CD8-positive, alpha-beta memory T cell (primary cell): ENCODE data around the gene GARIN5A. TPM values are rescaled to one million over a fixed set of nuclear protein-coding genes. Genes with fewer than 3 reads are reported as not detected.

Source experiments
- CTCF ChIA-PET: fragments of 350-600 bp; sonication (Branson Sonifier 250); formaldehyde crosslinking; loops from one replicate; lab custom pipeline; 2021; ENCODE audit warnings: antibody characterized with exemption; lab: Charles Lee
- POLR2A ChIA-PET: fragments of 350-600 bp; sonication (Branson Sonifier 250); formaldehyde crosslinking; loops from one replicate; lab custom pipeline; 2021; ENCODE audit warnings: antibody characterized with exemption; lab: Charles Lee
- DNase-seq, 5 donors: peaks; one replicate each; pipeline versions ENCODE4 v3.0.0 to v3.0.0-alpha.2; 2020 to 2022; ENCODE audit warnings: mixed read lengths in 1 of 5
- H3K27ac ChIP-seq: one replicate; pipeline ENCODE4 v1.7.0; 2013; ENCODE audit warnings: low read depth, mild to moderate bottlenecking, low read length, moderate library complexity
- H3K27me3 ChIP-seq: 2 replicates; pipeline ENCODE4 v1.7.0; 2013; ENCODE audit warnings: low read length, mild to moderate bottlenecking; ENCODE audit not compliant: insufficient read depth, poor library complexity, severe bottlenecking
- H3K36me3 ChIP-seq: 2 replicates; pipeline ENCODE4 v1.7.0; 2013; ENCODE audit warnings: mild to moderate bottlenecking, low read length, moderate library complexity; ENCODE audit not compliant: insufficient read depth
- H3K4me1 ChIP-seq: 2 replicates; pipeline ENCODE4 v1.7.0; 2013; ENCODE audit warnings: mild to moderate bottlenecking, low read length, moderate library complexity; ENCODE audit not compliant: insufficient read depth
- H3K4me3 ChIP-seq: 2 replicates; pipeline ENCODE4 v1.7.0; 2013; ENCODE audit warnings: mild to moderate bottlenecking, low read length
- H3K9me3 ChIP-seq: 2 replicates; pipeline ENCODE4 v1.7.0; 2013; ENCODE audit warnings: mild to moderate bottlenecking, low read length
- H3K27ac Mint-ChIP-seq, 8 donors: one replicate each; pipeline ENCODE4 v1.8.0; 2020 to 2021; ENCODE audit warnings: mixed read lengths in 8 of 8, mild to moderate bottlenecking in 6 of 8, inconsistent platforms in 3 of 8, moderate library complexity in 3 of 8
- H3K27me3 Mint-ChIP-seq, 2 donors: one replicate each; pipeline ENCODE4 v1.8.0; 2020 to 2021; ENCODE audit warnings: mixed read lengths in 2 of 2, mild to moderate bottlenecking in 1 of 2, moderate library complexity in 1 of 2
- H3K36me3 Mint-ChIP-seq, 3 donors: one replicate each; pipeline ENCODE4 v1.8.0; 2020 to 2021; ENCODE audit warnings: mixed read lengths in 3 of 3, inconsistent platforms in 1 of 3, mild to moderate bottlenecking in 1 of 3
- H3K4me1 Mint-ChIP-seq, 3 donors: one replicate each; pipeline ENCODE4 v1.8.0; 2020 to 2021; ENCODE audit warnings: mixed read lengths in 3 of 3, inconsistent platforms in 1 of 3, mild to moderate bottlenecking in 1 of 3
- H3K4me3 Mint-ChIP-seq, 7 donors: one replicate each; pipeline ENCODE4 v1.8.0; 2020 to 2021; ENCODE audit warnings: mixed read lengths in 7 of 7, mild to moderate bottlenecking in 6 of 7, moderate library complexity in 4 of 7, inconsistent platforms in 2 of 7
- H3K9me3 Mint-ChIP-seq, 5 donors: one replicate each; pipeline ENCODE4 v1.8.0; 2020 to 2022; ENCODE audit warnings: mixed read lengths in 5 of 5, mild to moderate bottlenecking in 3 of 5, moderate library complexity in 2 of 5, inconsistent platforms in 1 of 5
- polyA plus RNA-seq: library from polyadenylated mRNA; unstranded; fragments of 300-500 nt; fragmentation: Illumina TruSeq; gene quantifications from one replicate; pipeline ENCODE4 v1.2.3, GENCODE V29; 2021
- total RNA-seq, 2 experiments: library from RNA; stranded (reverse); gene quantifications; one replicate each; pipeline ENCODE4 v1.2.3, GENCODE V29; 2021

GARIN5A gene
- total and polyA plus RNA-seq, 3 experiments from 2014 or later, result 0.33 to 0.97 (median 0.57) TPM

GRCh38 chr19:50455992-50456391 is 20.7 kb downstream of the GARIN5A start:
- Histone ChIP-seq H3K27me3 (no peaks in the 10 kb centered on the region), H3K4me1 (no peaks in the 10 kb centered on the region), H3K9me3 (no peaks in the 10 kb centered on the region), H3K27ac (no peak overlapping the region), H3K36me3 (no peaks in the 10 kb centered on the region), H3K4me3 (no peak overlapping the region)
- ChIA-PET CTCF (interaction anchor here (1.2 kb wide), 1 partner anchor 98 kb away, joined by 3 read pairs; no protein-coding TSS in a partner anchor), POLR2A (no interaction called here)
- no peak overlapping the region for H3K27ac Mint-ChIP-seq
- H3K36me3 Mint-ChIP-seq, result no peaks in the 10 kb centered on the region
- no peak overlapping the region for H3K4me3 Mint-ChIP-seq
- H3K9me3 Mint-ChIP-seq, result peaks cover 0 to 2% (median 0%) of the 10 kb centered on the region in 5 donors
- no peak for DNase-seq
- peaks cover 5 to 18% of the 10 kb centered on the region in 2 donors for H3K27me3 Mint-ChIP-seq
- H3K4me1 Mint-ChIP-seq, result peaks cover 0 to 3% (median 0%) of the 10 kb centered on the region in 3 donors

DNA sequence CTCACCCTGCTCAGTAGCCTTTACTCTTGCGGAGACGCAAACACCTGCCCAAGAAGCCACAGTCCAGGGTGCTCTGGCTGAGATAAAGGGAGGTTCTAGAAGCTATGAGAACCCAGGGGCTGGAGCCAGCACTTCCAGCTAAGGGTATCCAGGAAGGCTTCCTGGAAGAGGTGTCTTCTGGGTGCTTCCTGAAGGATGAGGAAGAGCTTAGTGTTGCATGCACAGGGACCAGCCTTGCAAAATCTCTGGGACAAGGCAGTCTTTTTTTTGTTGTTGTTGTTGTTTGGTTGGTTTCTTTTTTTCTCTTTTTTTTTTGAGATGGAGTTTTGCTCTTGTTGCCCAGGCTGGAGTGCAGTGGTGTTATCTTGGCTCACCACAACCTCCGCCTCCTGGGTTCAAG is 23.4 kb downstream of the GARIN5A start:
- no peak overlapping the region for H3K4me3 Mint-ChIP-seq
- H3K9me3 Mint-ChIP-seq, result peaks cover 0 to 2% (median 0%) of the 10 kb centered on the region in 5 donors
- H3K27me3 Mint-ChIP-seq, result peaks cover 3 to 20% of the 10 kb centered on the region in 2 donors
- H3K4me1 ChIP-seq, result no peaks in the 10 kb centered on the region
- ChIA-PET CTCF (interaction anchor here (1.1 kb wide), 1 partner anchor 8 kb away, joined by 3 read pairs; no protein-coding TSS in a partner anchor), POLR2A (no interaction called here)
- H3K27ac ChIP-seq, result no peak overlapping the region
- no peak overlapping the region for H3K27ac Mint-ChIP-seq
- H3K4me3 ChIP-seq, result no peak overlapping the region
- H3K36me3 Mint-ChIP-seq, result no peaks in the 10 kb centered on the region
- H3K27me3 ChIP-seq, result no peaks in the 10 kb centered on the region
- no peak for DNase-seq
- no peaks in the 10 kb centered on the region for H3K4me1 Mint-ChIP-seq
- H3K9me3 ChIP-seq, result no peaks in the 10 kb centered on the region
- H3K36me3 ChIP-seq, result no peaks in the 10 kb centered on the region

- POLR2A ChIA-PET, result no interaction called here
- no peaks in the 10 kb centered on the region for H3K36me3 Mint-ChIP-seq
- Histone ChIP-seq H3K4me3 (no peak overlapping the region), H3K36me3 (no peaks in the 10 kb centered on the region), H3K27ac (no peak overlapping the region), H3K4me1 (no peaks in the 10 kb centered on the region), H3K27me3 (no peaks in the 10 kb centered on the region), H3K9me3 (no peaks in the 10 kb centered on the region)
- no peaks in the 10 kb centered on the region for H3K4me1 Mint-ChIP-seq
- H3K27me3 Mint-ChIP-seq, result peaks cover 5 to 14% of the 10 kb centered on the region in 2 donors
- H3K9me3 Mint-ChIP-seq, result peaks cover 0 to 2% (median 0%) of the 10 kb centered on the region in 5 donors
- H3K27ac Mint-ChIP-seq, result no peak overlapping the region
- CTCF ChIA-PET, result no interaction called here
- no peak overlapping the region for H3K4me3 Mint-ChIP-seq
- DNase-seq, result no peak
These were observed 25.5 kb downstream of the GARIN5A start for GRCh38 chr19:50451223-50451534.

DNA sequence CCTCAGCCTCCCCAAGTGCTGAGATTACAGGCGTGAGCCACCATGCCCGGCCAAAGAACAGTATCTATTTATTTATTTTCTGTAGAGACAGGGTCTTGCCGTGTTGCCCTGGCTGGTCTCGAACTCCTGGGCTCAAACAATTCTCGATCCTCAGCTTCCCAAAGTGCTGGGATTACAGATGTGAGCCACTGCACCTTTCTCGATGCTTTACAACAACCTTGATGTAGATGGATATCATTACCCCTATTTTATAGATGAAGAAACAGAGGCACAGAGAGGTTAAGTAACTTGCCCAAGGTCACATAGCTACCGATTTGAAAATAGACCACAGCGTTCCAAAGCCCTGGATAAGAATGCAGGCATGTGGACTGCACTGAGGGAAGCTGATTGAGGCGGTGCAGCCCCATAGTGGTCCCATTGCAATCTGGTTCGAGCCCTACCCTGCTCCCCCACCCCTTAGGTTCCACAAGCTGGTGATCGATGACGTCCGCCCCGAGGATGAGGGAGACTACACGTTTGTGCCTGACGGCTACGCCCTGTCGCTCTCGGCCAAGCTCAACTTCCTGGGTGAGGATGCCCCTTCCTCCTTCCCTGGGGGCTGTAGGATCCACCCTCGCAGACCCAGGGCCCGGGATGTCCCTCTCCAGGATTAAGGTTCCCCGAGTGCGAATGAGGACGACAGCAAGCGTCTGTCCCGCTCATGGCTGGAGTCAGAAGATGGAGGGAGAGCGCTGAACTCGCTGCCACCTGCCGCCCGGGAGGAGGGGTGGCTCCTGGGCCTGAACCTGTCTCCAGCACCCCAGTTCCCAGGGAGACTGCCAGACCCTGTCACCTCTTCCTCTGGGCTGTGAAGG is 26.1 kb downstream of the GARIN5A start:
- H3K4me3 ChIP-seq, result no peak overlapping the region
- peaks cover 0 to 2% (median 0%) of the 10 kb centered on the region in 5 donors for H3K9me3 Mint-ChIP-seq
- H3K27me3 Mint-ChIP-seq, result peaks cover 2 to 14% of the 10 kb centered on the region in 2 donors
- no peaks in the 10 kb centered on the region for H3K9me3 ChIP-seq
- H3K36me3 Mint-ChIP-seq, result no peaks in the 10 kb centered on the region
- H3K36me3 ChIP-seq, result no peaks in the 10 kb centered on the region
- no peaks in the 10 kb centered on the region for H3K27me3 ChIP-seq
- H3K4me1 ChIP-seq, result no peaks in the 10 kb centered on the region
- ChIA-PET POLR2A (no interaction called here), CTCF (no interaction called here)
- no peak overlapping the region for H3K4me3 Mint-ChIP-seq
- H3K27ac ChIP-seq, result no peak overlapping the region
- H3K4me1 Mint-ChIP-seq, result no peaks in the 10 kb centered on the region
- no peak for DNase-seq
- H3K27ac Mint-ChIP-seq, result peak overlapping the region in 1 of 8 donors; percentile 47

DNA sequence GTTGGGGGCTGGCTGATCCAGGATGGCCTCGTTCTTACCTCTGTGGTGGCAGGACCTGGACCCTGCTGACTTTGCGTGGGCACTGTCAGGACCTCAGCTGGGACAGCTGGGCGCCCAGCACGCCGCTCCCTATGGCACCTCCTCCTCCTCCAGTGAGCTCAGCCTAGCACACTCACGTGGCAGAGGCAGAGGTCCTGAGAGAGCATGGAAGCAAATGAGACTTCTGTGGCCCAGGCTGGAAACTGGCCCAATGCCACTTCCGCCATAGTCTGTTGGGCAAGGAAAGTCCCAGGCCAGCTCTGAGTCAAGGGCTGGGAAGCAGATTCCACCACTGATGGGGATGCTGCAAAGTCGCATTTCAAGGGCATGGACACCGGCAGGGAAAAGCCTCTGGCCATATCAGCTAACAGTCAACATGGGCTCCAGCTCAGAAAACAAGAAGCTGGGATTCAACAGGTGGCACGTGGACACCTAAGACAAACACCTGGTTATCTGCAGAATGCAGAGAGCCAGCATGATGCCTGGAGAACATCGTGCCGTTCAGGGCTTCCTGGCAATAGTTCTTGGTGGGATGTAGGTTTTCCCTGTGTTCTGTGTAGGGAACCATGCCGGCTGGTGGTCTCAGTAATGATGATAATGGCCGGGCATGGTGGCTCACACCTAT is 27.3 kb downstream of the GARIN5A start:
- Histone ChIP-seq H3K9me3 (no peaks in the 10 kb centered on the region), H3K27ac (no peak overlapping the region), H3K4me1 (no peaks in the 10 kb centered on the region), H3K27me3 (no peaks in the 10 kb centered on the region), H3K36me3 (no peaks in the 10 kb centered on the region), H3K4me3 (no peak overlapping the region)
- Mint-ChIP-seq H3K36me3 (no peaks in the 10 kb centered on the region), H3K27ac (peak overlapping the region in 1 of 8 donors; percentile 13), H3K4me3 (no peak overlapping the region), H3K4me1 (no peaks in the 10 kb centered on the region), H3K9me3 (peaks cover 0 to 2% (median 0%) of the 10 kb centered on the region in 5 donors), H3K27me3 (peaks cover 4 to 14% of the 10 kb centered on the region in 2 donors)
- POLR2A ChIA-PET, result no interaction called here
- DNase-seq, result no peak
- CTCF ChIA-PET, result no interaction called here

DNA sequence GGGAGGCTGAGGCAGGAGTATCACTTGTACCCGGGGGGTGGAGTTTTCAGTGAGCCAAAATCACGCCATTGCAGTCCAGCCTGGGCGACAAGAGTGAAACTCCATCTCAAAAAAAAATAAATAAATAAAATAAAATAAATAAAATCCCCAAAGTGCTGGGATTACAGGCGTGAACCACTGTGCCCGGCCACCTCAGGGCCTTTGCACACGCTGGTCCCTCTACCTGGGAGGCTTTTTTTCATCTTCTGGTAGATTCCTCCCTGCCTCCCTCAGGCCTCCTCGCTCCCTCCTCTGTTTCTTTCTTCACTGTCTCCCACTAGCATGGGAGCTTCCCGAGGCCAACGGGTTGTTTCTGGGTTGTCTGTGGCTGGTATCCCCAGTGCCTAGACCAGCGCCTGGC is 28.9 kb downstream of the GARIN5A start:
- Mint-ChIP-seq H3K36me3 (no peaks in the 10 kb centered on the region), H3K27me3 (peaks cover 5 to 14% of the 10 kb centered on the region in 2 donors), H3K4me1 (no peaks in the 10 kb centered on the region), H3K9me3 (peaks cover 0 to 2% (median 0%) of the 10 kb centered on the region in 5 donors), H3K27ac (no peak overlapping the region), H3K4me3 (no peak overlapping the region)
- Histone ChIP-seq H3K27me3 (no peaks in the 10 kb centered on the region), H3K4me3 (no peak overlapping the region), H3K9me3 (no peaks in the 10 kb centered on the region), H3K27ac (no peak overlapping the region), H3K4me1 (no peaks in the 10 kb centered on the region), H3K36me3 (no peaks in the 10 kb centered on the region)
- CTCF ChIA-PET, result no interaction called here
- no peak for DNase-seq
- POLR2A ChIA-PET, result no interaction called here

GRCh38 chr19:50447053-50447452 is 29.6 kb downstream of the GARIN5A start:
- H3K36me3 Mint-ChIP-seq, result no peaks in the 10 kb centered on the region
- ChIA-PET POLR2A (no interaction called here), CTCF (no interaction called here)
- Histone ChIP-seq H3K36me3 (no peaks in the 10 kb centered on the region), H3K4me3 (no peak overlapping the region), H3K27me3 (no peaks in the 10 kb centered on the region), H3K9me3 (no peaks in the 10 kb centered on the region), H3K4me1 (no peaks in the 10 kb centered on the region), H3K27ac (no peak overlapping the region)
- H3K9me3 Mint-ChIP-seq, result no peaks in the 10 kb centered on the region
- no peaks in the 10 kb centered on the region for H3K4me1 Mint-ChIP-seq
- H3K27me3 Mint-ChIP-seq, result peaks cover 5 to 14% of the 10 kb centered on the region in 2 donors
- DNase-seq, result no peak
- H3K4me3 Mint-ChIP-seq, result no peak overlapping the region
- no peak overlapping the region for H3K27ac Mint-ChIP-seq

- H3K27me3 ChIP-seq, result no peaks in the 10 kb centered on the region
- Mint-ChIP-seq H3K27ac (no peak overlapping the region), H3K27me3 (peaks cover 5 to 15% of the 10 kb centered on the region in 2 donors), H3K9me3 (no peaks in the 10 kb centered on the region), H3K4me1 (no peaks in the 10 kb centered on the region), H3K4me3 (no peak overlapping the region), H3K36me3 (no peaks in the 10 kb centered on the region)
- no peaks in the 10 kb centered on the region for H3K36me3 ChIP-seq
- POLR2A ChIA-PET, result interaction anchor here (0.7 kb wide), 1 partner anchor 60 kb away, joined by 8 read pairs; the partner anchor contains the start of gene POLD1
- CTCF ChIA-PET, result no interaction called here
- no peaks in the 10 kb centered on the region for H3K4me1 ChIP-seq
- H3K4me3 ChIP-seq, result no peak overlapping the region
- no peaks in the 10 kb centered on the region for H3K9me3 ChIP-seq
- DNase-seq, result no peak
- H3K27ac ChIP-seq, result no peak overlapping the region
These were observed 32.6 kb downstream of the GARIN5A start for GRCh38 chr19:50444059-50444458.
